ENCODE data around the gene NECAB2.

The NECAB2 gene

GRCh38 chr16:84022644-84023043 is 54.6 kb downstream of the NECAB2 start:
- Histone ChIP-seq H3K27ac (ENCODE audit: low read length) (no peak overlapping the region), H3K27me3 (ENCODE audit: control insufficient read depth, insufficient read depth, low read length) (no peaks in the 10 kb centered on the region)

GRCh38 chr16:84024854-84025253 is 56.8 kb downstream of the NECAB2 start:
- no CpG with 5 or more reads among the region's 9 CpGs for WGBS (ENCODE audit: insufficient coverage, insufficient read length)
- Histone ChIP-seq H3K4me1 (ENCODE audit: control insufficient read depth, insufficient read depth, low read length) (no peaks in the 10 kb centered on the region), H3K4me3 (ENCODE audit: low read length) (no peak overlapping the region), H3K27ac (ENCODE audit: low read length) (no peak overlapping the region), H3K36me3 (ENCODE audit: control insufficient read depth, insufficient read depth, low read length) (no peaks in the 10 kb centered on the region), H3K27me3 (ENCODE audit: control insufficient read depth, insufficient read depth, low read length) (no peaks in the 10 kb centered on the region), H3K9me3 (ENCODE audit: control insufficient read depth, insufficient read depth, low read length) (no peaks in the 10 kb centered on the region)
- DNase-seq (ENCODE audit: low read depth, low spot score), result no peak

More at GRCh38 chr16:84022644-84023043, 54.6 kb downstream of the NECAB2 start:
- Histone ChIP-seq H3K4me1 (ENCODE audit: control insufficient read depth, insufficient read depth, low read length) (no peaks in the 10 kb centered on the region), H3K36me3 (ENCODE audit: control insufficient read depth, insufficient read depth, low read length) (no peaks in the 10 kb centered on the region), H3K4me3 (ENCODE audit: low read length) (no peak overlapping the region), H3K9me3 (ENCODE audit: control insufficient read depth, insufficient read depth, low read length) (no peaks in the 10 kb centered on the region)
- WGBS (ENCODE audit: insufficient coverage, insufficient read length), result no CpG with 5 or more reads among the region's 11 CpGs
- no peak for DNase-seq (ENCODE audit: low read depth, low spot score)

- DNase-seq (ENCODE audit: low read depth, low spot score), result no peak
- H3K4me1 ChIP-seq (ENCODE audit: control insufficient read depth, insufficient read depth, low read length), result no peaks in the 10 kb centered on the region; the same call in 1 of the 2 replicates
- WGBS (ENCODE audit: insufficient coverage, insufficient read length), result no CpG with 5 or more reads among the region's 10 CpGs
These were observed 58.6 kb downstream of the NECAB2 start for GRCh38 chr16:84026606-84027005.

GRCh38 chr16:84027625-84028024 is 59.6 kb downstream of the NECAB2 start:
- H3K4me3 ChIP-seq (ENCODE audit: low read length), result no peak overlapping the region
- no peaks in the 10 kb centered on the region; the same call in 1 of the 2 replicates for H3K4me1 ChIP-seq (ENCODE audit: control insufficient read depth, insufficient read depth, low read length)
- no peak overlapping the region for H3K27ac ChIP-seq (ENCODE audit: low read length)
- H3K27me3 ChIP-seq (ENCODE audit: control insufficient read depth, insufficient read depth, low read length), result no peaks in the 10 kb centered on the region
- H3K36me3 ChIP-seq (ENCODE audit: control insufficient read depth, insufficient read depth, low read length), result no peaks in the 10 kb centered on the region
- no CpG with 5 or more reads among the region's 15 CpGs for WGBS (ENCODE audit: insufficient coverage, insufficient read length)
- no peak for DNase-seq (ENCODE audit: low read depth, low spot score)
- H3K9me3 ChIP-seq (ENCODE audit: control insufficient read depth, insufficient read depth, low read length), result no peaks in the 10 kb centered on the region

More at GRCh38 chr16:84026606-84027005, 58.6 kb downstream of the NECAB2 start:
- H3K27ac ChIP-seq (ENCODE audit: low read length), result no peak overlapping the region
- no peak overlapping the region for H3K4me3 ChIP-seq (ENCODE audit: low read length)
- H3K36me3 ChIP-seq (ENCODE audit: control insufficient read depth, insufficient read depth, low read length), result no peaks in the 10 kb centered on the region
- H3K9me3 ChIP-seq (ENCODE audit: control insufficient read depth, insufficient read depth, low read length), result no peaks in the 10 kb centered on the region
- no peaks in the 10 kb centered on the region for H3K27me3 ChIP-seq (ENCODE audit: control insufficient read depth, insufficient read depth, low read length)

GRCh38 chr16:84029297-84030047 is 61.4 kb downstream of the NECAB2 start:
- no peak overlapping the region for H3K27ac ChIP-seq (ENCODE audit: low read length)
- no peak for DNase-seq (ENCODE audit: low read depth, low spot score)
- no CpG with 5 or more reads among the region's 14 CpGs for WGBS (ENCODE audit: insufficient coverage, insufficient read length)

GRCh38 chr16:84031556-84031955 is 63.5 kb downstream of the NECAB2 start:
- no CpG with 5 or more reads among the region's 17 CpGs for WGBS (ENCODE audit: insufficient coverage, insufficient read length)

More at GRCh38 chr16:84029297-84030047, 61.4 kb downstream of the NECAB2 start:
- Histone ChIP-seq H3K27me3 (ENCODE audit: control insufficient read depth, insufficient read depth, low read length) (no peaks in the 10 kb centered on the region), H3K4me1 (ENCODE audit: control insufficient read depth, insufficient read depth, low read length) (no peaks in the 10 kb centered on the region; the same call in 1 of the 2 replicates), H3K9me3 (ENCODE audit: control insufficient read depth, insufficient read depth, low read length) (no peaks in the 10 kb centered on the region), H3K36me3 (ENCODE audit: control insufficient read depth, insufficient read depth, low read length) (no peaks in the 10 kb centered on the region), H3K4me3 (ENCODE audit: low read length) (no peak overlapping the region; the same call in 1 of the 2 replicates)

GRCh38 chr16:84032458-84033178 is 64.6 kb downstream of the NECAB2 start:
- H3K4me1 ChIP-seq (ENCODE audit: control insufficient read depth, insufficient read depth, low read length), result no peaks in the 10 kb centered on the region; the same call in 1 of the 2 replicates
- H3K27ac ChIP-seq (ENCODE audit: low read length), result no peak overlapping the region
- H3K9me3 ChIP-seq (ENCODE audit: control insufficient read depth, insufficient read depth, low read length), result no peaks in the 10 kb centered on the region
- WGBS (ENCODE audit: insufficient coverage, insufficient read length), result no CpG with 5 or more reads among the region's 15 CpGs
- DNase-seq (ENCODE audit: low read depth, low spot score), result no peak
- no peak overlapping the region for H3K4me3 ChIP-seq (ENCODE audit: low read length)
- no peaks in the 10 kb centered on the region for H3K36me3 ChIP-seq (ENCODE audit: control insufficient read depth, insufficient read depth, low read length)
- H3K27me3 ChIP-seq (ENCODE audit: control insufficient read depth, insufficient read depth, low read length), result no peaks in the 10 kb centered on the region

More at GRCh38 chr16:84031556-84031955, 63.5 kb downstream of the NECAB2 start:
- DNase-seq (ENCODE audit: low read depth, low spot score), result no peak
- H3K36me3 ChIP-seq (ENCODE audit: control insufficient read depth, insufficient read depth, low read length), result no peaks in the 10 kb centered on the region
- H3K4me3 ChIP-seq (ENCODE audit: low read length), result no peak overlapping the region
- H3K27ac ChIP-seq (ENCODE audit: low read length), result no peak overlapping the region
- H3K4me1 ChIP-seq (ENCODE audit: control insufficient read depth, insufficient read depth, low read length), result no peaks in the 10 kb centered on the region; the same call in 1 of the 2 replicates
- H3K27me3 ChIP-seq (ENCODE audit: control insufficient read depth, insufficient read depth, low read length), result no peaks in the 10 kb centered on the region
- H3K9me3 ChIP-seq (ENCODE audit: control insufficient read depth, insufficient read depth, low read length), result no peaks in the 10 kb centered on the region

GRCh38 chr16:84033251-84034195 is 65.5 kb downstream of the NECAB2 start:
- WGBS (ENCODE audit: insufficient coverage, insufficient read length), result no CpG with 5 or more reads among the region's 25 CpGs

GRCh38 chr16:84034516-84034915 is 66.5 kb downstream of the NECAB2 start:
- DNase-seq (ENCODE audit: low read depth, low spot score), result no peak
- Histone ChIP-seq H3K36me3 (ENCODE audit: control insufficient read depth, insufficient read depth, low read length) (no peaks in the 10 kb centered on the region), H3K27me3 (ENCODE audit: control insufficient read depth, insufficient read depth, low read length) (no peaks in the 10 kb centered on the region), H3K4me3 (ENCODE audit: low read length) (no peak overlapping the region), H3K27ac (ENCODE audit: low read length) (no peak overlapping the region), H3K9me3 (ENCODE audit: control insufficient read depth, insufficient read depth, low read length) (no peaks in the 10 kb centered on the region), H3K4me1 (ENCODE audit: control insufficient read depth, insufficient read depth, low read length) (no peaks in the 10 kb centered on the region; the same call in 1 of the 2 replicates)
- whole genome bisulfite sequencing (ENCODE audit: insufficient coverage, insufficient read length), result no CpG with 5 or more reads among the region's 12 CpGs

More at GRCh38 chr16:84033251-84034195, 65.5 kb downstream of the NECAB2 start:
- no peaks in the 10 kb centered on the region for H3K9me3 ChIP-seq (ENCODE audit: control insufficient read depth, insufficient read depth, low read length)
- no peak for DNase-seq (ENCODE audit: low read depth, low spot score)
- H3K4me1 ChIP-seq (ENCODE audit: control insufficient read depth, insufficient read depth, low read length), result no peaks in the 10 kb centered on the region; the same call in 1 of the 2 replicates
- H3K27me3 ChIP-seq (ENCODE audit: control insufficient read depth, insufficient read depth, low read length), result no peaks in the 10 kb centered on the region
- H3K27ac ChIP-seq (ENCODE audit: low read length), result no peak overlapping the region
- H3K4me3 ChIP-seq (ENCODE audit: low read length), result no peak overlapping the region
- H3K36me3 ChIP-seq (ENCODE audit: control insufficient read depth, insufficient read depth, low read length), result no peaks in the 10 kb centered on the region

- DNase-seq (ENCODE audit: low read depth, low spot score), result no peak
- no peaks in the 10 kb centered on the region for H3K36me3 ChIP-seq (ENCODE audit: control insufficient read depth, insufficient read depth, low read length)
- no peak overlapping the region for H3K4me3 ChIP-seq (ENCODE audit: low read length)
- H3K9me3 ChIP-seq (ENCODE audit: control insufficient read depth, insufficient read depth, low read length), result no peaks in the 10 kb centered on the region
- H3K4me1 ChIP-seq (ENCODE audit: control insufficient read depth, insufficient read depth, low read length), result no peaks in the 10 kb centered on the region; the same call in 1 of the 2 replicates
- H3K27ac ChIP-seq (ENCODE audit: low read length), result no peak overlapping the region
- H3K27me3 ChIP-seq (ENCODE audit: control insufficient read depth, insufficient read depth, low read length), result no peaks in the 10 kb centered on the region
- WGBS (ENCODE audit: insufficient coverage, insufficient read length), result no CpG with 5 or more reads among the region's 3 CpGs
These were observed 68.1 kb downstream of the NECAB2 start for GRCh38 chr16:84036131-84036530.

All from iPS DF 6.9 (cell line).